LHCN-M2 (cell line): Measurements from ENCODE around the gene GOLT1B. TPM values are rescaled to one million over a fixed set of nuclear protein-coding genes. Genes with fewer than 3 reads are reported as not detected.
A peak's percentile ranks its signal among the peaks of the same experiment; 100 is the strongest.
"Not testable (repeated sequence)": the region's sequence is repeated elsewhere in the genome, so short reads cannot be mapped to it uniquely, and the experiment has no call there.

Experiments used
- DNase-seq: peaks from one replicate; pipeline ENCODE4 v3.0.0-alpha.2; 2012; ENCODE audit warnings: low read depth
- polyA plus RNA-seq: library from polyadenylated mRNA; unstranded; fragments of >200 nt; gene quantifications from one replicate; pipeline ENCODE4 v1.2.1, GENCODE V29; 2012; ENCODE audit warnings: missing spikeins
- total RNA-seq: library from RNA; depleted of rRNA; stranded (reverse); fragments of >200 nt; gene quantifications from 2 replicates; pipeline ENCODE4 v1.2.3, GENCODE V29; 2014; rRNA removed

The GOLT1B gene
- total RNA-seq, result 54.2 and 59.9 TPM in 2 replicates
- 51.9 TPM for polyA plus RNA-seq

GRCh38 chr12:21501258-21502163 lies at the start of gene GOLT1B, which contains the start of gene RECQL:
GOLT1B (plus strand) TSS chr12:21501789; CDS start chr12:21501924, 135 bp downstream.
RECQL (minus strand) TSS chr12:21501635; CDS start chr12:21499570, 2,065 bp downstream.
- DNase-seq, result peak; percentile 98

GRCh38 chr12:21453312-21453852 lies 48.2 kb upstream of the GOLT1B start:
- no peak for DNase-seq

GRCh38 chr12:21456291-21456780 lies 45.3 kb upstream of the GOLT1B start:
- no peak for DNase-seq

GRCh38 chr12:21459474-21459873 lies 42.1 kb upstream of the GOLT1B start:
- DNase-seq, result no peak

GRCh38 chr12:21467334-21467733 lies 34.3 kb upstream of the GOLT1B start:
- DNase-seq, result not testable (repeated sequence)

- DNase-seq, result no peak
These were observed 30.3 kb upstream of the GOLT1B start for GRCh38 chr12:21471294-21471693.

- DNase-seq, result no peak
These were observed 29.3 kb upstream of the GOLT1B start for GRCh38 chr12:21472197-21472823.

GRCh38 chr12:21475552-21475951 lies 26.0 kb upstream of the GOLT1B start:
- no peak for DNase-seq

GRCh38 chr12:21476949-21477348 lies 24.6 kb upstream of the GOLT1B start:
- peak; percentile 79 for DNase-seq

- DNase-seq, result peak; percentile 73
These were observed 22.7 kb upstream of the GOLT1B start for GRCh38 chr12:21478756-21479455.

GRCh38 chr12:21483531-21483930 lies 18.1 kb upstream of the GOLT1B start:
- peak; percentile 59 for DNase-seq

- DNase-seq, result no peak
These were observed 15.6 kb upstream of the GOLT1B start for GRCh38 chr12:21485998-21486397.

GRCh38 chr12:21499765-21500164 lies 1.8 kb upstream of the GOLT1B start:
- DNase-seq, result no peak

GRCh38 chr12:21500786-21501257 lies 767 bp upstream of the GOLT1B start:
- no peak for DNase-seq

- DNase-seq, result peak; percentile 18
These were observed 541 bp downstream of the GOLT1B start for GRCh38 chr12:21502164-21502496.

GRCh38 chr12:21502872-21503271 lies 1.3 kb downstream of the GOLT1B start:
- no peak for DNase-seq

GRCh38 chr12:21505888-21506287 lies 4.3 kb downstream of the GOLT1B start:
- DNase-seq, result no peak

- no peak for DNase-seq
These were observed 6.3 kb downstream of the GOLT1B start for GRCh38 chr12:21507849-21508248.

- DNase-seq, result no peak
These were observed 8.2 kb downstream of the GOLT1B start for GRCh38 chr12:21509768-21510167.

- DNase-seq, result no peak
These were observed 14.7 kb downstream of the GOLT1B start for GRCh38 chr12:21516281-21516680.

- no peak for DNase-seq
These were observed 16.9 kb downstream of the GOLT1B start for GRCh38 chr12:21518451-21518850.

- DNase-seq, result no peak
These were observed 20.0 kb downstream of the GOLT1B start for GRCh38 chr12:21521541-21521940.
